ENCODE results near the gene GNAO1. TPM values are rescaled to one million over a fixed set of nuclear protein-coding genes. Genes with fewer than 3 reads are reported as not detected.

GNAO1 gene
- total and polyA plus RNA-seq, 2 donors (not counting 1 experiment from before 2014, with no cell fraction given): 0.13 to 5.1 TPM

DNA sequence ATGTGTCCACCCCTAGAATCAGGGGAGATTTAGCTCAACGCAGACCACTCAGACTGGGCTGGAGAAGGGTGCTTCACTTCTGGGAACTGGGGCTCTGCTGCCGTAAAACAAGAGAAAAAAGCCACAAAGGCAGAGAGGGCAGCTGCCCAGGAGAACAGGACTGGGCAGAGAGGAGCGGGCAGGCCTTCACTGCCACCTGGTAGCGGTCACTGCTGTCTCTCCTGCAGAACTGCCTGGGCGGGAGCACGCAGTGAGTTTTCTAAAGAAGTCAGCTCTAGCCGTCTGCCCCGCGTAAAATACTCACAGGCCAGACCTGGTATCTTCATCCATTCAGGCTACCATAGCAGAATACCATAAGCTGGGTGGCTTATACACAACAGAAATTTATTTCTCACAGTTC, 130.3 kb downstream of the GNAO1 start:
- ChIA-PET POLR2A (no interaction called here), CTCF (interaction anchor here (1.4 to 8.8 kb wide), 3 partner anchors 10 to 857 kb away, joined by 3 to 156 read pairs (median 5); no protein-coding TSS in a partner anchor)
- Mint-ChIP-seq H3K27ac (no peak overlapping the region), H3K9me3 (ENCODE audit: insufficient read depth) (no peaks in the 10 kb centered on the region), H3K27me3 (peaks cover 9% of the 10 kb centered on the region), H3K4me3 (no peak overlapping the region), H3K4me1 (peaks cover 13% of the 10 kb centered on the region)
- Histone ChIP-seq H3K9ac (ENCODE audit: low read length) (no peak overlapping the region), H3K27me3 (replicated peaks in 1 of 4; ENCODE audit: control extremely low read depth in 1 of 4, control insufficient read depth in 3 of 4, insufficient read depth in 4 of 4, low read length in 3 of 4) (peaks cover 0 to 5% (median 0%) of the 10 kb centered on the region in 4 experiments), H3K4me1 (ENCODE audit: control insufficient read depth in 2 of 2, insufficient read depth in 2 of 2, low read length in 2 of 2) (peaks cover 3 to 11% of the 10 kb centered on the region in 2 donors), H3K4me2 (replicated peaks; ENCODE audit: low read depth, low read length, poor library complexity, severe bottlenecking) (no peak overlapping the region), H3K9me3 (ENCODE audit: control extremely low read depth in 1 of 3, control insufficient read depth in 2 of 3, insufficient read depth in 1 of 3, low read length in 2 of 3) (peaks cover 0 to 4% (median 0%) of the 10 kb centered on the region in 3 donors), H4K20me1 (ENCODE audit: control insufficient read depth, insufficient read depth, low read length, poor library complexity, severe bottlenecking) (no peaks in the 10 kb centered on the region), H3K27ac (ENCODE audit: low read length in 2 of 2) (no peak overlapping the region), H3K36me3 (replicated peaks in 1 of 2; ENCODE audit: control extremely low read depth in 1 of 2, control insufficient read depth in 1 of 2, extremely low read depth in 1 of 2, insufficient read depth in 2 of 2, low read length in 1 of 2) (no peaks in the 10 kb centered on the region), H3K4me3 (ENCODE audit: control extremely low read depth in 1 of 5, extremely low read depth in 1 of 5, insufficient read depth in 1 of 5, low read depth in 2 of 5, low read length in 4 of 5) (no peak overlapping the region), H3K79me2 (ENCODE audit: control insufficient read depth, insufficient read depth, low read length) (no peaks in the 10 kb centered on the region), H2AFZ (ENCODE audit: insufficient read depth, low read depth, low read length, poor library complexity, severe bottlenecking) (no peak overlapping the region)
- WGBS (ENCODE audit: insufficient coverage): 98% methylated on average over 6 of the region's 9 CpGs
- TF ChIP-seq CTCF (IDR thresholded peaks at IDR 0.05) (no peak), EZH2 (IDR thresholded peaks at IDR 0.05; ENCODE audit: borderline replicate concordance, insufficient read depth, low read depth, low read length, poor library complexity, severe bottlenecking) (no peak)
- ATAC-seq (ENCODE audit: low read depth) (no peak), DNase-seq (no peak)
- intact Hi-C loops (cut with micrococcal nuclease): no loop called here

DNA sequence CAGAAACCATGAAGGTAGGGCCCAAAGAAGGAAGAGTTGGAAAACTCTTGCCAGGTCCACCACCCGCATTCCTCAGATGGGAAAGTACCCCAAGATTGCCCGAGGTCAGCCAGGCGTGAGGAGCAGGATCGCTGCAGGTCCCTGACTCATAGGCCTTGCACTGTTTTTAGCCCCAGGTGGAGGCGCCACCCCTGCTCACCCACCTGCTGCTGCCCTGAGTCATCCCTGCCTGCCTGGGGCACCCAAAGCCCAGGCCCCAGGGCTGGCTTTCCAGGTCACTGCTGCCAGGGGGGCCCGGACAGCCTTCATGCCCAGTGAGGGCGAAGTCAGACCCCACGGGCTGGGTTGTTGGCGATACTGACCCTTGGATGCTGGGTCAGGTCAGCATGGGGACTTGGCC, 133.1 kb downstream of the GNAO1 start:
- no peak overlapping the region for H3K4me3 Mint-ChIP-seq
- 79% methylated on average over 9 of the region's 9 CpGs for WGBS (ENCODE audit: insufficient coverage)
- Histone ChIP-seq H3K9ac (ENCODE audit: low read length) (no peak overlapping the region), H3K79me2 (ENCODE audit: control insufficient read depth, insufficient read depth, low read length) (no peaks in the 10 kb centered on the region), H3K4me2 (replicated peaks; ENCODE audit: low read depth, low read length, poor library complexity, severe bottlenecking) (no peak overlapping the region), H2AFZ (ENCODE audit: insufficient read depth, low read depth, low read length, poor library complexity, severe bottlenecking) (no peak overlapping the region), H3K27me3 (replicated peaks in 1 of 4; ENCODE audit: control extremely low read depth in 1 of 4, control insufficient read depth in 3 of 4, insufficient read depth in 4 of 4, low read length in 3 of 4) (no peaks in the 10 kb centered on the region), H3K4me3 (ENCODE audit: control extremely low read depth in 1 of 5, extremely low read depth in 1 of 5, insufficient read depth in 1 of 5, low read depth in 2 of 5, low read length in 4 of 5) (no peak overlapping the region), H4K20me1 (ENCODE audit: control insufficient read depth, insufficient read depth, low read length, poor library complexity, severe bottlenecking) (no peaks in the 10 kb centered on the region), H3K4me1 (ENCODE audit: control insufficient read depth in 2 of 2, insufficient read depth in 2 of 2, low read length in 2 of 2) (peaks cover 0 to 6% of the 10 kb centered on the region in 2 donors), H3K36me3 (replicated peaks in 1 of 2; ENCODE audit: control extremely low read depth in 1 of 2, control insufficient read depth in 1 of 2, extremely low read depth in 1 of 2, insufficient read depth in 2 of 2, low read length in 1 of 2) (no peaks in the 10 kb centered on the region), H3K9me3 (ENCODE audit: control extremely low read depth in 1 of 3, control insufficient read depth in 2 of 3, insufficient read depth in 1 of 3, low read length in 2 of 3) (no peaks in the 10 kb centered on the region), H3K27ac (ENCODE audit: low read length in 2 of 2) (no peak overlapping the region)
- TF ChIP-seq CTCF (IDR thresholded peaks at IDR 0.05): no peak
- TF ChIP-seq EZH2 (IDR thresholded peaks at IDR 0.05; ENCODE audit: borderline replicate concordance, insufficient read depth, low read depth, low read length, poor library complexity, severe bottlenecking): no peak
- DNase-seq: no peak
- intact Hi-C loops (cut with micrococcal nuclease): no loop called here
- no peak overlapping the region for H3K27ac Mint-ChIP-seq
- no peaks in the 10 kb centered on the region for H3K9me3 Mint-ChIP-seq (ENCODE audit: insufficient read depth)
- no peak for ATAC-seq (ENCODE audit: low read depth)
- H3K4me1 Mint-ChIP-seq: peaks cover 5% of the 10 kb centered on the region
- ChIA-PET POLR2A (no interaction called here), CTCF (interaction anchor here (8.8 kb wide), 1 partner anchor 379 kb away, joined by 156 read pairs; no protein-coding TSS in a partner anchor)
- no peaks in the 10 kb centered on the region for H3K27me3 Mint-ChIP-seq

All from B cell (primary cell).